Activated CD4-positive, alpha-beta T cell treated with anti-CD3 and anti-CD28 coated beads for 1 hour (primary cell): ENCODE measurements around the gene KMT2D.

Experiments used
- DNase-seq: peaks from one replicate; pipeline ENCODE4 v3.0.0-alpha.2; 2020

The KMT2D gene

DNA sequence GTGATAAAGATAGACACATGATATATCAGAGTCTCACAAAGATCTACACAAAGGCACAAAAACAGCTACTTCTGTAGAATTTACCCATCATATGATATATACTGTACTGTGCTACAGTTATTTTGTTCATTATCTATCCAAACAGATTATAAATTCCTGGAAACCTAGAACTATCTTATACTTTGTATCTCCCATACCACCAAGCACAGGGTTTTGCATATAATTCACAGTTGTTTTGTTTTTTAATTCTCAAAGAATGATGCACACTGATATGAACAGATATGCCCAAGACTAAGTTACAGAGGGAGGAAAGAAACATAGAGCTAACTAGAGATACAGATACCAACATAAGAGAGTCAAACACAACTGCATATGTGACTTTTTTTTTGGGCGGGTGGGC is 45.4 kb downstream of the KMT2D start:
- no peak for DNase-seq

DNA sequence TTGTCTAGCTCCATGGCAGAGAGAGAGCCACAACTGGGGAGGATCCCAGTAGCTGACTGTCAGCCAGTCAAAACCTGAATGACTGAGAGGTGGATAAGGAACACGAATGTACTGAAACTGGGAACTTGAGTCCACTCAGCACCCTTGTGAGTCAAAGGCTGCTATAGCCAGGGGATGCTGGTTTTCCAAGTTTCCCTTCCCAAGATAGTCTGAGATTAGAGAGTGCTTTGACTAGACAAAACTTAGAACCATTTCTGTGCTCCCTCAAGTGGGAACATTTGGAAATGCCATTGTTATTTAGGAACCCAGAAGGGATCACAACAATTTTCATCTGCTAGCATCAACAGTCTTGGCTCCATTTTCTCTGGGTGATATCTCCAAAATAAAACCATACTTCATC is 46.0 kb downstream of the KMT2D start:
- DNase-seq: no peak

DNA sequence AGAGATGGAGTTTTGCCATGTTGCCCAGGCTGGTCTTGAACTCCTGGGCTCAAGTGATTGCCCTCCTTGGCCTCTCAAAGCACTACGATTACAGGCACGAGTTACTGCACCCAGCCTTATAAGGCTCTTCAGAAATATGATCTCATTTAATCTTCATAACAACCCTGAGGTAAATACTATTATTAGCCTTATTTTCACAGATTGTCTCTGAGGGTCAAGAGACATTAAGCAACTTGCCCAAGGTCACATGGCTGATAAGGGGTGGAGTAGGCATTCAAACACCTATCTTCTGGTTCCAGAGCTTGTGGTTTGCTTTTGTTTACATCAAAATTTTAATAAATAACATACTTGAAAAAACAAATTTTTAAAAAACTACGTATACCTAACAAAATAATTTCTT is 47.2 kb downstream of the KMT2D start:
- no peak for DNase-seq

DNA sequence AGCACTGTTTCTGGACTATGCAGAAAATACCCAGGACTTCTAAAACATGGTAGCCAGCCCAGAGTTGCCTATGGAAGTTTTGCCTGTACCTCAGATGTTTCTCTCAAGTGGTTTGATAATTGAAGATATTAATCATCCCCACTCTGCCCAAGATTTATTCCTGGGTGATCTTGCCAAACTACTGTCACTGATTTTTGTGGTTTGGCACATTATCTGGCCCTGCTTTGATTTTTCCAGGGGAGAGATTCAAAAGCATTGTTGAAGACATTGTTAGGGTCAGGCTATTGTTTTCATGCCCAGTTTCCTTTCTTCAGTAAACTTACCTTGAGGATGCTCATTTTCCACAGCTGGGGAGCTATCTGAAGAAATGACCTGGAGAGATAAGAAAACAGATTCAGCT is 47.9 kb downstream of the KMT2D start:
- no peak for DNase-seq
